CD14-positive monocyte (primary cell): ENCODE measurements around the gene PLEKHM3. TPM values are rescaled to one million over a fixed set of nuclear protein-coding genes. Genes with fewer than 3 reads are reported as not detected.

ENCODE experiments used
- DNase-seq, 3 donors: peaks; one replicate each; pipeline ENCODE4 v3.0.0-alpha.2; 2011 to 2022
- H2AFZ ChIP-seq: 2 replicates; pipeline ENCODE4 v1.6.0; 2012; ENCODE audit warnings: mild to moderate bottlenecking, low read depth, low read length, inconsistent platforms; ENCODE audit not compliant: insufficient read depth, poor library complexity, severe bottlenecking
- H3K27ac ChIP-seq, 2 donors: 1 replicate in 1 of 2; 2 replicates in 1 of 2; pipeline ENCODE4 v1.5.1; 2012 to 2013; ENCODE audit warnings: low read length in 2 of 2, control low read depth in 1 of 2, inconsistent platforms in 1 of 2, low read depth in 1 of 2, mild to moderate bottlenecking in 1 of 2
- H3K27me3 ChIP-seq, 2 donors: one replicate each; pipeline versions ENCODE4 v1.6.0 to v1.6.1; 2011 to 2013; ENCODE audit warnings: low read length in 2 of 2; ENCODE audit not compliant: control insufficient read depth in 2 of 2, insufficient read depth in 2 of 2
- H3K36me3 ChIP-seq, 2 donors: replicated peaks in 1 of 2; 1 replicate in 1 of 2; 2 replicates in 1 of 2; pipeline versions ENCODE4 v1.5.1 to v1.6.1; 2012 to 2013; ENCODE audit warnings: low read length in 2 of 2, control low read depth in 1 of 2, inconsistent platforms in 1 of 2, mild to moderate bottlenecking in 1 of 2; ENCODE audit not compliant: insufficient read depth in 2 of 2, control insufficient read depth in 1 of 2
- H3K4me1 ChIP-seq, 2 donors: 1 replicate in 1 of 2; 2 replicates in 1 of 2; pipeline versions ENCODE4 v1.5.1 to v1.6.1; 2012 to 2013; ENCODE audit warnings: low read length in 2 of 2, control low read depth in 1 of 2, inconsistent platforms in 1 of 2, mild to moderate bottlenecking in 1 of 2, moderate library complexity in 1 of 2; ENCODE audit not compliant: insufficient read depth in 2 of 2, control insufficient read depth in 1 of 2
- H3K4me2 ChIP-seq: replicated peaks from 2 replicates; pipeline ENCODE3; 2012; ENCODE audit warnings: low read length, moderate library complexity, mild to moderate bottlenecking; ENCODE audit not compliant: poor library complexity, severe bottlenecking; ENCODE audit errors: extremely low read depth
- H3K4me3 ChIP-seq, 3 experiments: fragments of 200-600 bp in 1 of 3; sonication (generic) in 1 of 3; replicated peaks in 1 of 3; 1 replicate in 2 of 3; 2 replicates in 1 of 3; pipeline ENCODE4 v1.5.1; 2011 to 2013; ENCODE audit warnings: low read length in 3 of 3, mild to moderate bottlenecking in 3 of 3, control low read depth in 2 of 3, low read depth in 2 of 3, inconsistent platforms in 1 of 3, moderate library complexity in 1 of 3
- H3K79me2 ChIP-seq: 2 replicates; pipeline ENCODE4 v1.6.0; 2012; ENCODE audit warnings: mild to moderate bottlenecking, control low read depth, inconsistent platforms, low read length, moderate library complexity; ENCODE audit not compliant: insufficient read depth
- H3K9ac ChIP-seq: 2 replicates; pipeline ENCODE4 v1.6.0; 2017; ENCODE audit warnings: low read length, mild to moderate bottlenecking; ENCODE audit not compliant: insufficient read depth, poor library complexity, severe bottlenecking
- H3K9me3 ChIP-seq, 2 donors: replicated peaks in 1 of 2; 1 replicate in 1 of 2; 2 replicates in 1 of 2; pipeline versions ENCODE4 v1.5.1 to v1.6.1; 2012 to 2013; ENCODE audit warnings: low read length in 2 of 2, control low read depth in 1 of 2; ENCODE audit not compliant: control insufficient read depth in 1 of 2, insufficient read depth in 1 of 2
- H4K20me1 ChIP-seq: 2 replicates; pipeline ENCODE4 v1.6.0; 2012; ENCODE audit warnings: mild to moderate bottlenecking, low read length, control low read depth, moderate library complexity; ENCODE audit not compliant: insufficient read depth
- H3K27ac Mint-ChIP-seq, 7 donors: one replicate each; pipeline ENCODE4 v1.8.0; 2020; ENCODE audit warnings: mild to moderate bottlenecking in 7 of 7, mixed read lengths in 7 of 7, moderate library complexity in 6 of 7, inconsistent platforms in 2 of 7
- H3K27me3 Mint-ChIP-seq, 3 donors: one replicate each; pipeline ENCODE4 v1.8.0; 2021 to 2022; ENCODE audit warnings: low read depth in 3 of 3, mild to moderate bottlenecking in 3 of 3, mixed read lengths in 3 of 3, moderate library complexity in 3 of 3, inconsistent platforms in 1 of 3
- H3K36me3 Mint-ChIP-seq, 2 donors: one replicate each; pipeline ENCODE4 v1.8.0; 2020; ENCODE audit warnings: mixed read lengths in 2 of 2, inconsistent platforms in 1 of 2, mild to moderate bottlenecking in 1 of 2
- H3K4me1 Mint-ChIP-seq: one replicate; pipeline ENCODE4 v1.8.0; 2020; ENCODE audit warnings: mild to moderate bottlenecking, mixed read lengths
- H3K4me3 Mint-ChIP-seq, 2 donors: one replicate each; pipeline ENCODE4 v1.8.0; 2020; ENCODE audit warnings: mild to moderate bottlenecking in 2 of 2, mixed read lengths in 2 of 2, moderate library complexity in 1 of 2
- H3K9me3 Mint-ChIP-seq, 7 donors: one replicate each; pipeline ENCODE4 v1.8.0; 2020 to 2022; ENCODE audit warnings: mixed read lengths in 7 of 7, mild to moderate bottlenecking in 6 of 7, moderate library complexity in 6 of 7, inconsistent platforms in 2 of 7
- WGBS: methylation state at CpG from one replicate; pipeline ENCODE4 v1.1.5; 2013; ENCODE audit warnings: missing lambda C conversion rate; ENCODE audit not compliant: insufficient coverage; 5-methylcytosine and 5-hydroxymethylcytosine counted together
- intact Hi-C, 2 donors: fragments of 100-400 bp; cut with micrococcal nuclease; formaldehyde crosslinking; loops; one replicate each; pipeline versions ENCODE4 v1.15.0 to v1.15.1; 2023
- polyA plus RNA-seq, 3 donors: library from polyadenylated mRNA; depleted of rRNA in 1 of 3; unstranded in 2 of 3; stranded (reverse) in 1 of 3; fragments of 300-500 nt in 2 of 3; fragments of >200 nt in 1 of 3; fragmentation: Illumina TruSeq in 2 of 3; gene quantifications; 1 replicate in 2 of 3; 2 replicates in 1 of 3; pipeline ENCODE4 v1.2.3, GENCODE V29; 2012 to 2021
- TF ChIP-seq, protein P1 (sequence below): fragments of 200-600 bp; IDR thresholded peaks from one replicate; pipeline ENCODE4 v1.8.0; 2022; ENCODE audit warnings: antibody characterized with exemption, mild to moderate bottlenecking

PLEKHM3 gene
- polyA plus RNA-seq, 3 donors, result 3.0 to 8.0 (median 3.0) TPM

- Histone ChIP-seq H3K4me2 (no peak overlapping the region), H3K79me2 (no peaks in the 10 kb centered on the region), H3K9ac (no peak overlapping the region), H3K27me3 (no peaks in the 10 kb centered on the region), H4K20me1 (no peaks in the 10 kb centered on the region), H3K4me1 (peaks cover 21 to 28% of the 10 kb centered on the region in 2 donors), H3K27ac (no peak overlapping the region), H2AFZ (no peak overlapping the region), H3K4me3 (no peak overlapping the region), H3K9me3 (no peaks in the 10 kb centered on the region), H3K36me3 (no peaks in the 10 kb centered on the region)
- no peak for DNase-seq
- Mint-ChIP-seq H3K4me1 (peaks cover 27% of the 10 kb centered on the region), H3K27ac (no peak overlapping the region), H3K4me3 (no peak overlapping the region), H3K9me3 (peaks cover 0 to 2% (median 0%) of the 10 kb centered on the region in 7 donors), H3K36me3 (no peaks in the 10 kb centered on the region), H3K27me3 (peaks cover 0 to 1% (median 0%) of the 10 kb centered on the region in 3 donors)
- TF ChIP-seq, protein P1, sequence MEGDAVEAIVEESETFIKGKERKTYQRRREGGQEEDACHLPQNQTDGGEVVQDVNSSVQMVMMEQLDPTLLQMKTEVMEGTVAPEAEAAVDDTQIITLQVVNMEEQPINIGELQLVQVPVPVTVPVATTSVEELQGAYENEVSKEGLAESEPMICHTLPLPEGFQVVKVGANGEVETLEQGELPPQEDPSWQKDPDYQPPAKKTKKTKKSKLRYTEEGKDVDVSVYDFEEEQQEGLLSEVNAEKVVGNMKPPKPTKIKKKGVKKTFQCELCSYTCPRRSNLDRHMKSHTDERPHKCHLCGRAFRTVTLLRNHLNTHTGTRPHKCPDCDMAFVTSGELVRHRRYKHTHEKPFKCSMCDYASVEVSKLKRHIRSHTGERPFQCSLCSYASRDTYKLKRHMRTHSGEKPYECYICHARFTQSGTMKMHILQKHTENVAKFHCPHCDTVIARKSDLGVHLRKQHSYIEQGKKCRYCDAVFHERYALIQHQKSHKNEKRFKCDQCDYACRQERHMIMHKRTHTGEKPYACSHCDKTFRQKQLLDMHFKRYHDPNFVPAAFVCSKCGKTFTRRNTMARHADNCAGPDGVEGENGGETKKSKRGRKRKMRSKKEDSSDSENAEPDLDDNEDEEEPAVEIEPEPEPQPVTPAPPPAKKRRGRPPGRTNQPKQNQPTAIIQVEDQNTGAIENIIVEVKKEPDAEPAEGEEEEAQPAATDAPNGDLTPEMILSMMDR, result no peak
- intact Hi-C loops, result no loop called here
- WGBS, result 94% methylated on average over 6 of the region's 10 CpGs
These were observed 242.9 kb downstream of the PLEKHM3 start for GRCh38 chr2:207782238-207783030.

DNA sequence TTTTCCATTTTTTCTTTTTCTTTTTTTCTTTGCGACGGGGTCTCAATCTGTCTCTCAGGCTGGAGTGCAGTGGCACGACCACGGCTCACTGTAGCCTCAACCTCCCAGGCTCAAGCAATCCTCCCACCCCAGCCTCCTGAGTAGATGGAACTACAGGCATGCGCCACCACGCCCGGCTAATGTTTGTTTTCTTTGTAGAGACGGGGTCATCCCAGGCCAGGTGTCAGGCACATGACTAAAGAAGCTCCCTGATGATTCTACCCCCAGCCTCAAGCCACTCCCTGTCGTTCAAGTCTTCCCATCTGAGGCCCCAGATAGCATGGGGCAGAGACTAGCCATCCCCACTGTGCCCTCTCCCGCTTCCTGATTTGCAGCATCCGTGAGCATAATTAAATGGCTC lies 245.8 kb downstream of the PLEKHM3 start:
- no peaks in the 10 kb centered on the region for H3K79me2 ChIP-seq
- no peak overlapping the region for H3K4me2 ChIP-seq
- no peaks in the 10 kb centered on the region for H3K27me3 ChIP-seq
- Mint-ChIP-seq H3K36me3 (no peaks in the 10 kb centered on the region), H3K27me3 (peaks cover 0 to 3% (median 1%) of the 10 kb centered on the region in 3 donors), H3K9me3 (peaks cover 0 to 2% (median 0%) of the 10 kb centered on the region in 7 donors), H3K4me1 (peaks cover 2% of the 10 kb centered on the region), H3K27ac (peak overlapping the region in 1 of 7 donors; percentile 8), H3K4me3 (no peak overlapping the region)
- no peaks in the 10 kb centered on the region for H3K36me3 ChIP-seq
- no peak overlapping the region for H3K4me3 ChIP-seq
- H3K27ac ChIP-seq, result no peak overlapping the region
- intact Hi-C loops, result no loop called here
- TF ChIP-seq, protein P1, result no peak
- WGBS, result 76% methylated on average over 5 of the region's 11 CpGs
- no peaks in the 10 kb centered on the region for H4K20me1 ChIP-seq
- no peak for DNase-seq
- no peaks in the 10 kb centered on the region for H3K4me1 ChIP-seq
- no peak overlapping the region for H3K9ac ChIP-seq
- H2AFZ ChIP-seq, result no peak overlapping the region
- H3K9me3 ChIP-seq, result no peaks in the 10 kb centered on the region
